ENCODE measurements around the gene PRRT1B.

GRCh38 chr9:131525643-131526565 lies 19.4 kb upstream of the PRRT1B start:
- TF ChIP-seq CTCF (IDR thresholded peaks at IDR 0.05) (no peak), EP300 (IDR thresholded peaks at IDR 0.05) (no peak), POLR2AphosphoS5 (IDR thresholded peaks at IDR 0.05) (no peak)

Data from gastroesophageal sphincter (tissue), 3 donors.